GM21423 (cell line): Measurements from ENCODE around the gene GRHL3.
"Not testable (repeated sequence)": the region's sequence is repeated elsewhere in the genome, so short reads cannot be mapped to it uniquely, and the experiment has no call there.

ENCODE experiments used
- ATAC-seq: cut with Tn5 transposase; IDR thresholded peaks from one replicate; pipeline ENCODE4 v1.9.1; 2021; ENCODE audit warnings: mild to moderate bottlenecking, moderate library complexity; ENCODE audit not compliant: unreplicated experiment

The GRHL3 gene

GRCh38 chr1:24319312-24319863 lies at the start of gene GRHL3:
GRHL3 (plus strand) TSS chr1:24319357; CDS start chr1:24319552, 195 bp downstream.
- ATAC-seq: no peak

- not testable (repeated sequence) for ATAC-seq
Measured at GRCh38 chr1:24274203-24275103, 44.7 kb upstream of the GRHL3 start.

- ATAC-seq: no peak
Measured at GRCh38 chr1:24275104-24275410, 44.1 kb upstream of the GRHL3 start.

- ATAC-seq: no peak
Measured at GRCh38 chr1:24275510-24275909, 43.6 kb upstream of the GRHL3 start.

- ATAC-seq: no peak
Measured at GRCh38 chr1:24276791-24277190, 42.4 kb upstream of the GRHL3 start.

- ATAC-seq: no peak
Measured at GRCh38 chr1:24277420-24278169, 41.6 kb upstream of the GRHL3 start.

- ATAC-seq: no peak
Measured at GRCh38 chr1:24278726-24279125, 40.4 kb upstream of the GRHL3 start.

- ATAC-seq: no peak
Measured at GRCh38 chr1:24279590-24280232, 39.4 kb upstream of the GRHL3 start.

GRCh38 chr1:24281591-24281990 lies 37.6 kb upstream of the GRHL3 start:
- ATAC-seq: no peak

- ATAC-seq: no peak
Measured at GRCh38 chr1:24282491-24282890, 36.7 kb upstream of the GRHL3 start.

GRCh38 chr1:24283326-24284155 lies 35.6 kb upstream of the GRHL3 start:
- ATAC-seq: no peak

- ATAC-seq: no peak
Measured at GRCh38 chr1:24284156-24284471, 35.0 kb upstream of the GRHL3 start.

- ATAC-seq: no peak
Measured at GRCh38 chr1:24285231-24285630, 33.9 kb upstream of the GRHL3 start.

GRCh38 chr1:24286246-24287010 lies 32.7 kb upstream of the GRHL3 start:
- ATAC-seq: no peak

- ATAC-seq: not testable (repeated sequence)
Measured at GRCh38 chr1:24287779-24288178, 31.4 kb upstream of the GRHL3 start.

GRCh38 chr1:24288479-24288878 lies 30.7 kb upstream of the GRHL3 start:
- ATAC-seq: no peak

- no peak for ATAC-seq
Measured at GRCh38 chr1:24289937-24290595, 29.1 kb upstream of the GRHL3 start.

GRCh38 chr1:24290933-24291487 lies 28.1 kb upstream of the GRHL3 start:
- ATAC-seq: no peak

- ATAC-seq: no peak
Measured at GRCh38 chr1:24292103-24292502, 27.1 kb upstream of the GRHL3 start.
